GM19043 (cell line): Measurements from ENCODE around the gene EPHA6.

Experiments
- ATAC-seq: cut with Tn5 transposase; IDR thresholded peaks from one replicate; pipeline ENCODE4 v1.9.1; 2021; ENCODE audit warnings: low read depth; ENCODE audit not compliant: unreplicated experiment

Gene EPHA6

DNA sequence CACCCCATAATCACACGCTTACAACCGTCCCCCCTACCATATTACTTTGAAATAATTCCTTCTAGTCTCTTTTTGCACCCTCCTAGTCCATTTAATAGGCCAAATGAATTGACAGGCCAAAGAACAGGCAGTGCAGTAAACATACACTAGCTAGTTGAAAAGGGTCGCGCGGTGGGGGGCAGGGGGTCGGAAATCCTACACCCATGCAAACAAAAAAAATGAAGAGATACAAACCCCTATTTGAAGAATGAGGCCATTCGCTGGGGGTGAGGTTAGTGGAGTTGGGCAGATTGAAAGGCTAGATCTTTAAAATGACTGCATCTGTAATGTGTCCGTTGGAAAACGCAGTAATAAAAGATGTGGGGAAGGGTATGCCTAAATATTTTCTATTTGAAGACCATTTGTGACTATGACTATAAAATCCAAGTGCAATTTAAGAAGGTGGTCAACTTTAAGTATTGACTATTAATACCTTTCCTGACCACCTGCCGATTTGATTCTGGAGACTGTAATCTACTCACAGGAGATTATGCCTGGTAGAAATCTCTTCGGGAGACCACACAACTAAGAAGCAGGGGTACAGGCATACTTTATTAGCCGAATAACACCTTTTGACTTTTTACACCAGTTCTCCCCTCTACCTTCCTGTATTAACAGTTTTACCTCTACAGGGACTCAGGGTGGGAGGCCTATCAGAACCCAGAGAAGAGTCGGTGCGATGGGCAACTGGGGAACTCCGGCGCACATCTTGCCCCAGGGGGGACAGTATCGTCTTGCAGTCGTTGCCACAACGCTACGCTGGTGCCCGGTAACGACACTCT is 949.4 kb downstream of the EPHA6 start:
- peak; percentile 0 for ATAC-seq

DNA sequence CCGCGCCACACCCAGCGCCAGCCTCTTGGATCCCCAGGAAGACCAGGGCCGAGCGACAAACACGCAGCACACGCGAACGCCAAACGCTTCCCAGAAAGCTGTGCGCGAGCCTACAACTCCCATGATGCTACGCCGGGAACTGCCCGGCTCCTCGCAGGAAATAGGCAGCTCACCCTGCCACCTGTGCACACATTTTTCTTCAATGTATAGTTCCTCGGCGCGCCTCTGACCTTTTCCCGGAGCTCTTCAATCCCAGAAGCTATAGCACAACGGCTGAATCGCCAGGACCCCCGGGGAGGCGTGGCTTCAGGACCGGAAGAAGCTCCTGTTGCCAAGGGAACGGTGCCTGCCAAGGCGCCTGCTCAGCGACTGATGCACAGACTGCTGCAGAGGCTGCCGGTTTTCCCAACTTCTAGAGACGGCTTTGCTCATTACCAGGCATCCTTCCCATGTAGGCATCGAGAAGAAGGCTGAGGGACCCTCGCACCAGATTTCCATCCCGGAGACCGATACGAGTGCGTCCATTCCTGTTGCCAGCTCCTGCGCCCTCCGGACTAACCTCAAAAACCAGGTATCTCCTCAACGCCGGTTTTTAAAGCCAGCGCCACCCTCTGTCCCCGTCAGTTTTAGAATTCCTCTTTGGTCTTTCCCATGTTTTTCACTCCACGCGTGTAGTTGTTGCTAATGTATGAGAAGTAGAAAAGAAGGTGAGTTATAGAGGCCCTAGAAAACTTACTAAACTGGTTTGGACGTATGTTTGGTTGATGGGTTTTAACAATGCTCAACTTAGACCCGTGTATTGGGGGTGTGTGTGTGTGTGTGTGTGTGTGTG is 950.2 kb downstream of the EPHA6 start, which contains the start of gene ARL6:
Gene ARL6 (plus strand): TSS at position 352 of the 832 bp plus-strand sequence. CDS start 3,350 bp downstream, outside the sequence.
- peak; percentile 93 for ATAC-seq

DNA sequence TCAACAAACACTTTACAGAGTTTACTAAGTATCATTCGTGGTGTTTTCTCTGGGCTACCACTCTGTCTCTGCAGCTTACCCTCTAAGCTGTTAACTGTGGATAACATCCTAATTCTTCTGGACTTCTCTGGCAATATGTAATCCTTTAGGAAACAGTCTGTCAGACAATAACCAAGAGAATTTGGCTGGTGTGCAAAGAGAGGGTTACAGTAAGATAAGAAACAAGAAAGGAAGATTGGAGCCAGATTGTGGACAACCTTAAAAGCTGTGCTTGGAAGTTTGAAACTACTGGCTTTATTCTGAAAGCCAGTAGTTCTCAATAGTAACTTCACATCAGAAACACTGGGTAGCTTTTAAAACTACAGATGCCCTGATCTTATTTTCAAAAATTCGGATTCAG is 950.9 kb downstream of the EPHA6 start:
- ATAC-seq: no peak

DNA sequence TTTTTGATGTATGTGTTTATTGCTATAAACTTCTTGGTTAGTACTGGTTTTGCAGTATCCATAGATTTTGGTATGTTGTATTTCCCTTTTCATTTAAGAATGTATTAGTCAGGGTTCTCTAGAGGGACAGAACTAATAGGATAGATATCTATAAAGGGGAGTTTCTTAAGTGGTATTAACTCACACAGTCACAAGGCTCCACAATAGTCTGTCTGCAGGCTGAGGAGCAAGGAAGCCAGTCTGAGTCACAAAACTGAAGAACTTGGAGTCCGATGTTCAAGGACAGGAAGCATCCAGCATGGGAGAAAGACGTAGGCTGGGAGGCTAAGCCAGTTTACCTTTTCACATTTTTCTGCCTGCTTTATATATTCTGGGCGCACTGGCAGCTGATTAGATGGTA is 958.5 kb downstream of the EPHA6 start:
- no peak for ATAC-seq

DNA sequence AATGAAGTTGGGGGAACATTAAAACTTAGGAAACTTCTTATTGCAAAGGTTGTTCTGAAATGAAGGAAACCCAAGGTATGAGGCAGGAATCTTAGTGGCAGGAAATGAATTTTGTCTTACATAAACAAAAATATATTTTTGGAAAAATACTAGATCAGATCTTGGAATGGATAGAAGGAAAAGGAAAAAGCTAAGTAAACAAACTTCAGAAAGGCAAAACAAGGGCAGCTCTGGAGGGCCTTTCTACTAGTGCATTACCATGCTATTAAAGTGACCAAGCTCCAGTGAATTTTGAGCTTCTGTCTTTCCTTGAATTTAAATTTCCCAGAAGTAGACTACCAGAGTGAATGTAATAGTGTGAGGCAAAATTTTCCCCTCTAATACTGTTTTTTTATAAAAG is 963.8 kb downstream of the EPHA6 start:
- ATAC-seq: no peak

DNA sequence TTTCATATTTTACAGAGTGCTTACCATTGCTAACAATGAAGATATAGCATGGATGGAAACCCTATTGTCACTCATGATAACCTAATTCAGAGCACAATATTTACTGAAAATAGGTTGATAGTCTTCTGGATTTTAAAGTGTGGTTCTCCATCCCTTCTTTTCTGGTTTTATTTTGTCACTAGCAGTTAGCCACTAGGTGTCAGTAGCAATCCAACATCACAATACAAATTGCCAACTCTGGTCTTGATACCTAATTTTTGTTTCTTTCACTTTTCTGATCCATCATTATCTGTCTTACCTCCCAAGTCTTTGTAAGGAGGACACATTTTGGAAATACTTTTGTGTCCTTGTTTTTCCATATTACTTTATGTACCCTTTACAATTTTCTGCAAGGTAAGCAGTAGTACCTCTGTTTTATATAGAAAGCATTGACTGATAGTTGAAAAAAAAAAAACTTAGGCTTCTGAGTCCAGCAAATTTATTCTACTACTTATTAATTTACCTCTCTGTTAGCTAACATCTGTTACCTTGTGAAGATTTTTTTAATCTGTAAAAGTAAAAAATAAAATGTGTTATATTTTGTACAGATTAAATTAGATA is 979.1 kb downstream of the EPHA6 start:
- no peak for ATAC-seq

DNA sequence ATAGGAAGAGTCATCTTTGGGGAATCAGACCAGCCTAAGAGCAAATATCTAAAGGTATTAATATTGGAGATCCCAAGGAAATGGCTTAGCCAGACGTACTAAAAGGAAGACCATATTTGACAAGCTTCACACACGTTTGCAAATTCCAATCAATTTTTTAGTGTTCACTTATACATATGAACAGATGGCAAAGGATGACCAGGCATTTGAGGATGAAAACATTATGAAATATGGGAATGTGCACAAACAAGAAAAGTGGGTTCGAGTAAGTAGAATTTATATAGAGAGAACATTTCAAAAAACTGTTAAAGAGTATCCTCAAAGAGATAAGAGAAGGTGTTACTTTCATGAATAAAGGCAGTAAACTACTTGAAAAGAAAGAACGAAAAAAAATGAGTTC is 981.6 kb downstream of the EPHA6 start:
- ATAC-seq: no peak
